ENCODE data around the gene STK4. TPM values are rescaled to one million over a fixed set of nuclear protein-coding genes. Genes with fewer than 3 reads are reported as not detected.
"Not testable (repeated sequence)": the region's sequence is repeated elsewhere in the genome, so short reads cannot be mapped to it uniquely, and the experiment has no call there.

Gene STK4
- total RNA-seq, 1 donor from 2014 or later: 25.8 TPM

- peaks cover 24% of the 10 kb centered on the region for H3K4me1 ChIP-seq
- TF ChIP-seq CTCF (IDR thresholded peaks at IDR 0.05): peak; percentile 36 to 63 (median 58)
- TF ChIP-seq POLR2AphosphoS5 (IDR thresholded peaks at IDR 0.05; ENCODE audit: insufficient read depth in 1 of 2, low read depth in 1 of 2): no peak
- no peak overlapping the region for H3K27ac ChIP-seq
- no peak for DNase-seq (ENCODE audit: extremely low spot score in 2 of 2)
- peaks cover 0 to 12% of the 10 kb centered on the region in 2 donors for H3K36me3 ChIP-seq
- H3K27me3 ChIP-seq: no peaks in the 10 kb centered on the region
- no peak overlapping the region for H3K4me3 ChIP-seq
- intact Hi-C loops (cut with DNase I): loop anchor here (10.0 kb wide), 1 partner anchor 84 kb away; no protein-coding TSS in a partner anchor
- H3K9me3 ChIP-seq: no peaks in the 10 kb centered on the region
Measured at GRCh38 chr20:45011108-45011526, 44.8 kb downstream of the STK4 start.

- H3K9me3 ChIP-seq: no peaks in the 10 kb centered on the region
- H3K36me3 ChIP-seq: peaks cover 0 to 5% of the 10 kb centered on the region in 2 donors
- TF ChIP-seq POLR2AphosphoS5 (IDR thresholded peaks at IDR 0.05; ENCODE audit: insufficient read depth in 1 of 2, low read depth in 1 of 2) (no peak), CTCF (IDR thresholded peaks at IDR 0.05) (no peak), POLR2A (IDR thresholded peaks at IDR 0.05) (no peak)
- peaks cover 28% of the 10 kb centered on the region for H3K4me1 ChIP-seq
- H3K4me3 ChIP-seq: no peak overlapping the region
- no peak overlapping the region for H3K27ac ChIP-seq
- intact Hi-C loops (cut with DNase I): loop anchor here (10.0 kb wide), 1 partner anchor 82 kb away; no protein-coding TSS in a partner anchor
- DNase-seq (ENCODE audit: extremely low spot score in 2 of 2): no peak
- H3K27me3 ChIP-seq: no peaks in the 10 kb centered on the region
Measured at GRCh38 chr20:45012682-45013302, 46.5 kb downstream of the STK4 start.

- H3K36me3 ChIP-seq; H3K9me3 ChIP-seq; DNase-seq (ENCODE audit: extremely low spot score in 2 of 2); H3K27ac ChIP-seq; H3K4me3 ChIP-seq; H3K27me3 ChIP-seq: not testable (repeated sequence)
- H3K4me1 ChIP-seq: peaks cover 28% of the 10 kb centered on the region
- intact Hi-C loops (cut with DNase I): loop anchor here (10.0 kb wide), 1 partner anchor 81 kb away; no protein-coding TSS in a partner anchor
Measured at GRCh38 chr20:45014131-45014530, 47.8 kb downstream of the STK4 start.

- intact Hi-C loops (cut with DNase I): loop anchor here (10.0 kb wide), 1 partner anchor 80 kb away; no protein-coding TSS in a partner anchor
- DNase-seq (ENCODE audit: extremely low spot score in 2 of 2): no peak
- no peaks in the 10 kb centered on the region for H3K27me3 ChIP-seq
- no peaks in the 10 kb centered on the region for H3K9me3 ChIP-seq
- no peak overlapping the region for H3K4me3 ChIP-seq
- no peaks in the 10 kb centered on the region for H3K36me3 ChIP-seq
- H3K4me1 ChIP-seq: peaks cover 28% of the 10 kb centered on the region
- TF ChIP-seq POLR2AphosphoS5 (IDR thresholded peaks at IDR 0.05; ENCODE audit: insufficient read depth in 1 of 2, low read depth in 1 of 2) (no peak), POLR2A (IDR thresholded peaks at IDR 0.05) (no peak)
- no peak overlapping the region for H3K27ac ChIP-seq
Measured at GRCh38 chr20:45014671-45015415, 48.5 kb downstream of the STK4 start.

- Histone ChIP-seq H3K9me3 (no peaks in the 10 kb centered on the region), H3K36me3 (no peaks in the 10 kb centered on the region), H3K27ac (no peak overlapping the region), H3K4me1 (peaks cover 28% of the 10 kb centered on the region), H3K4me3 (no peak overlapping the region), H3K27me3 (no peaks in the 10 kb centered on the region)
- DNase-seq (ENCODE audit: extremely low spot score in 2 of 2): no peak
- intact Hi-C loops (cut with DNase I): loop anchor here (10.0 kb wide), 1 partner anchor 79 kb away; no protein-coding TSS in a partner anchor
- TF ChIP-seq POLR2A (IDR thresholded peaks at IDR 0.05) (no peak), POLR2AphosphoS5 (IDR thresholded peaks at IDR 0.05; ENCODE audit: insufficient read depth in 1 of 2, low read depth in 1 of 2) (no peak), CTCF (IDR thresholded peaks at IDR 0.05) (no peak)
Measured at GRCh38 chr20:45016089-45016671, 49.9 kb downstream of the STK4 start.

All from vagina (tissue), 2 donors.